HG03354 (cell line): ENCODE results near the gene TUBB.

ENCODE experiments used
- ATAC-seq: cut with Tn5 transposase; IDR thresholded peaks from one replicate; pipeline ENCODE4 v1.9.1; 2021; ENCODE audit warnings: mild to moderate bottlenecking; ENCODE audit not compliant: unreplicated experiment, poor library complexity, severe bottlenecking

TUBB gene

DNA sequence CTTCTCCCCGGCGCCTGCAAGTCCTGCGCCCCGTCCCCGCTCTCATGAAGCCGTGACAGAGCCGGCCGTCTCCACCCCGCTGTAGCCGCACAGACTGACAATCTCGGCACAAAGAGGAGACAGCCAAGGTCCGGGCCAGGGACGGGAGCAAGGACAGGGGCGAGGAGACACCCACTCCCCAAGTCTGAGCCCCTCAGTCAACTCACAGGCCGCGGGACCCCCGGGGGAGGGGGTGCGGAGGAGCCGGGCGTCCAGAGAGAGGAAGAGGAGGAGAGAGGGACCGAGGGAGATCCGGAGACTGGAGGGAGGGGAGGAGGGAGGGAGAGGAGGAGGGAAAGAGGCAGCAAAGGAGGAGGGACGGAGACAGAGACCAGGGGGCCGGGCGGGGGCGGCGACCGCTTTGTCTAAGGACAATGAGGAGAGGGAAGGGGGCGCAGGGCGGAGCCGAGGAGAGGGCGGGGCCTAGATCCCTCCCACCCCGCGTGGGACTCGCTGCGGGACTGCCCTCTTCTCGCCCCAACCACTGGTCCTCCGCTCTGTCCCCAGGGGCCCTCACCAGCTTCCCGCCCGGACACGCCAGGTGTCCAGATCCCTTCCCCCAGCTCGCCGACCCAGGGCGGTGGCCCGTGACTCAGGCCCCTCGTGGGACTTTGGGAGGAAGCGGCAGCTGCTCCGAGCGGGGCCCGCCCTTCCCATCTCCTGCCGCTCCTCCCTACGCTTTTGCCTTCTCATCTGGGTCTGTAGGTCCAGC is 33.1 kb upstream of the TUBB start:
- ATAC-seq: peak; percentile 51

- ATAC-seq: no peak
Measured at GRCh38 chr6:30687659-30688431, 32.3 kb upstream of the TUBB start.

DNA sequence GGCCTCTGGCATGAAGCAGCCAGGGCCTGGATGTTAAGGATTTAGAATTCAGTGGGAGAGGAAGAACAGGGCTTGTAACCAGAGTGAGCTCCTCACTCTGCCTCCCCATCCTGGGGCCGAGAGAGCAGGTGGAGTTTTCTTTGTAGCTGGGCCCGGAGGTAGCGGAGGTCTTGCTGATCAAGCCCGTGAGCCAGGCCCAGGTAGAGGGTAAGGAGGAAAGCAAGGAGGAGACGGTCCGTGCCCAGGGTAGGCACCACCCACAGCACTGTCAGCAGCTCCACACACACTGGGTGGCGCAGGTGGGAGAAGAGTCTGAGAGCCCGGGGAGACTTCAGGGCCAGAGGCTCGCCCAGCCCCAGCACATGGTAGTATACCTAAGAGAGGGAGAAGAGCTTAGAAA is 31.6 kb upstream of the TUBB start:
- no peak for ATAC-seq

DNA sequence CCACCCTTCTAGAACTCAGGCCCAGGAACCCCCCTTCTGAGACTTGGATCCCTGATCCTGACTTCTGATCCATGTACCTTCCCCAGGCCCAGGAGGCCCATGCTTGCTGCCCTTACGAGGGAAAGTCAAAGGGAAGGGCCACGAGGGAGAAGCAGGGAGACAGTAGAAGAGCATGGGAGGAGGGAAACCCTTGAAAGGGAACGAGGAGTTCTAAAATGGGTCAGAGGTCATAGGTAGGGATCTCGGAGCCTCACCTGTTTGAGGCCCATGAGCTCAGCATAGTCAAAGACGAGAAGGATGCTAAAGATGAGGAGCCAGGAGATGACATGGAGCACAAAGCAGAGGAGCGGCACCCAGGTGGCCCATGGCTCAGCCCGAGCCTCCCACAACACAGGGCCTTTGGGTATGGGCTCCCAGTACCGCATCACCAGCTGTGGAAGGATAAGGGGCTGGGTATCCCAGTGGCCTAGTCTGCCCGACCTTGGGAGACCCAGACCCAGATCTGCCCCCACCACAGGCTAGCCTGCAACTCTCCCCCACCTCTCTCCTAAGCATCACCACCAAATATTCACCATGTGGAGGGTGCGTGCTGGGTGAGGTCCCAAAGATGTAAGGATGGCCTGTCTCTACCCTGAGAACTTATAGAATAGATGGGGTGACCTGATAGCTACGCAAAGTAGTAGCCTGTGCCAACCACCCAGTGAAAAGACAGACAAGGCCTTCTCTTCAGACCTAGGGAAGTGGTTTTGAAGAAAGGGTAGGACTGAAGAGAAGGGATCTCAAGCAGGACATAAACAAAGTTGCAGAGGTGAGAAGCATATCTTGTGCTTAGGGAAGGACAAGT is 30.9 kb upstream of the TUBB start:
- no peak for ATAC-seq

- no peak for ATAC-seq
Measured at GRCh38 chr6:30689985-30690384, 30.2 kb upstream of the TUBB start.

DNA sequence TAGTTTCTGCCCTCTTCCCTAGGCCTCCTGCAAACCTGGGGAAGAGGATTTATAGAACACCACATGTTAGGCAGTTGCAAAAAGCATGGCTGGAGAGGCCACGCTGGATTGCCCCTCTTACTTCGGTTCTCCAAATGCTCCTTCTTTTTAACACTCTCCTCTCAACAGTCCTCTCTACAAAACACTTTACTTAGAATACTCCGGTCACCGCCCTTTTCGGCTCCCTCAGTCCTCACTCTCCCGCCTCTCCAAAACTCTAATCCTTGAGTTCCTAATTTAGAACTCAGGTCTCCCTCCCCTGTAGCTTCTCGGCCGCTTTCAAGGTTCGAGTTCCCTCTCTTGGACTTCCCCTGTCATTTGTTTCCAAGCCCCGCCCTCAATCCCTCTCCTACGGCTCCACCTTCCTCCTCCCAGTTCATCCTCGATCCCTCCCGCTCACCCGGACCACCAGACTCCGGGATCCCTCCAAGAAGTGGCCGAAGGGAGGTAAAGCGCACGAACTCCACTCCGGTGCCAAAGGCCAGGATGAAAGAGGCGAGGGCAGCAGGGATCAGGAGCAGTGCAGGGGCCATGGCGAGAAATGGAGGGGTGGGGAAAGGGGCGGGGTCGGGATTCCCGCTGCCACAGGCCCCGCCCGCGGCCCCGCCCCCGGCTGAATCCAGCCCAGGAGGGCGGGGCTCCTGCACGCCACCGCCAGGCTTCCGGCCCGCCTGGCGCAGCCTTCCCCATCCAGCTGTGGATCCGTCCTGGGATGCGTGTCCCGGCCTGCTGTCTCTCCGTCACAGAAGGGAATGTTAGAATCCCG is 29.5 kb upstream of the TUBB start, which contains the start of gene NRM:
TSS of gene NRM (minus strand) at position 582 of the 805 bp plus-strand sequence. CDS start at position 572, 10 bp downstream.
- peak; percentile 24 for ATAC-seq

GRCh38 chr6:30691208-30691847 is 28.8 kb upstream of the TUBB start:
- ATAC-seq: no peak

GRCh38 chr6:30696432-30696831 is 23.7 kb upstream of the TUBB start:
- ATAC-seq: no peak

GRCh38 chr6:30700340-30700739 is 19.8 kb upstream of the TUBB start:
- no peak for ATAC-seq

GRCh38 chr6:30703011-30703410 is 17.1 kb upstream of the TUBB start:
- no peak for ATAC-seq

- no peak for ATAC-seq
Measured at GRCh38 chr6:30703821-30704220, 16.3 kb upstream of the TUBB start.

DNA sequence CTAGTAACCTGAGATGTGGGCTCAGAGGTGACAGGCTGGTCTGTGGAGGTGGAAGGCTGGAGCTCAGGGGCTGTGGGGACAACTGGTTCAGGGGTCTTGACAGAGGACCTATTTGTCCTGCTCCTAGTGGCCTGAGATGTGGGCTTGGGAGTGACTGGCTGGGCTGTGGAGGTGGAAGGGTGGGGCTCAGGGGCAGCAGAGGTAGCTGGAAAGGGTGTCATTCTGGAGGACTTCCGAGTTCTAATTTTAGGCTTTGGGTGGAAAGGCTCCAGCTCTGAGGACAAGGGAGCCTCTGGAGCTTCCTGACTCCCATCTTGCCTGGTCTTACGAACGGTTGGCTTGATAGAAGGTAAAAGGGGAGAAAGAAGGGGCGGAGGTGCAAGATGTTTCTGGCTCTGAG is 14.5 kb upstream of the TUBB start:
- ATAC-seq: no peak

DNA sequence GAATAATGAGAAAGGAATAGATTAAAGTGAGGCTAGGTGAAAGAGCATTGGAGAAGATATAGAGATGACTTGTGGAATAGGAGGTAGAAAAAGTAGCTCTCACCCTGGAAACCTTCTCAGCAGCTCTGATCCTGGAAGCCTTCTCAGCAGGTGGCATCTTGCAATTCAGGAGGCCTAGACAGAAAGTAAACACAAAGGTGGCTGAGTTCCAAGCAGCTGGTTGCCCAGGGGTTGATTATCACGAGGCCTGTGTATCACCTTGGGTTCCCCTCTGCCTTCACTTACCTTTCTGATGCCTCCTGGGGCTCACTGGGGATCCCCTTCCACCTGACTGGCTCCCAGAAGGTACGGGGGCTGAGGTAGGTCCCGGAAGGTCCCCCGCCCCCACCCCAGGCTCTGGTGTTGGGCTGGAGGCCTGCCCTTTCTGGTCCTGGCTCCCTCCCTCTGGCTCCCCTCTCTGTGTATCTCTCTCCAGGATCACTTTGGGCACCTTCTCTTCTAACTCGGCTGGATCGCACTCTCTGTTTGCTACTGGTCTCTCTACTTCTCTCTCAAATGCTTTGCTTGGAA is 12.8 kb upstream of the TUBB start:
- no peak for ATAC-seq

DNA sequence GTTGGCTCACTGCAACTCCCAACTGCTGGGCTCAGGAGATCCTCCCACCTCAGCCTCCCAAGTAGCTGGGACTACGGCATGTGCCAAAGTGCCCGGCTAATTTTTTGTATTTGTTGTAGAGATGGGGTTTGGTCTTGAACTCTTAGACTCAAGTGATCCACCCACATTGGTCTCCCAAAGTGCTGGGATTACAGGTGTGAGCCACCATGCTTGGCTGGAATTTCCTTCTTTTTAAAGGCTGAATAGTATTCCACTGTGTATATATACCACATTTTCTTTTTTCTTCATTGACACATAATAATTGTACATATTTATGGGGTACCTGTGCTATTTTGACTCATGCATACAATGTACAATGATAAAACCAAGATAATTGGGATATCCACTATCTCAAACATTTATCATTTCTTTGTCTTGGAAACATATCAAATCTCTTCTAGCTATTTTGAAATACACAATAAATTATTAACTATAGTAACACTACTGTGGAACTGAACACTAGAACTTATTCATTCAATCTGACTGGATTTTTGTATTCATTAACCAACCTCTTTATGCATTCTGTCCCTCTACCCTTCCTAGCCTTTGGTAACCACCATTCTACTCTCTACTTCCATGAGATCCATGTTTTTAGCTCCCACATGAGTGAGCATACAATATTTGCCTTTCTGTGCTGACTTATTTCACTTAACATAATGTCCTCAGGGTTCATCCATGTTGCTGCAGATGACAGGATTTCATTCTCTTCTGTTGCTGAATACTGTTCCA is 10.9 kb upstream of the TUBB start:
- ATAC-seq: no peak

DNA sequence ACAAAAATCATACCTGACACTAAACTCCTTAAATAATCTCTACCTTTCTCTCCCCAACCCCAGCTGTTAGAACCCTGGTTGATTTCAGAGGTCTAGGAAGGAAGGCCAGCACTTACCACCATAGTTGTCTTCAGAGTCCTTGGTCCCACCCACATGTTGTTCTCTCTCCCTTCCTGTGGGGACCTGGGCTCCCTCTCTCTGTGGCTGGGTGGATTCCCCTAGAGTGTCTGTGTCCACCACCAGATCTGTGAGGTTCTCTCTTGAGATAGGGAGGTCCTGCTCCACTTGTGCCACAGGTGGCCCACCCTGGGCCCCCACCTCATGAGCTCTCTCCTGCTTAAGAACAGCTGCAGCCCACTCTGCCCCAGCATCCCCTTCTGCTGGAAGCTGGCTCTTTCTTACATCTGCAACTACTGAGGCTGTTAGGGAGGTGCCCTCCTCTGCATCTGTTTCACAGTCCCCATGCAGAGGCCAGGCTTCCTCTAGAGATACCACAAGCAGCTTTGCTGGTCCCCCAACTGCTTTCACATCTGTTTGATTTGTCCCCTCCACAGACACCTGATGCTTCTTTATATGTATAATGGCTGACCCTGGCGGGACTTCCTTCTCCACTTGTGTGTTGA is 8.3 kb upstream of the TUBB start:
- no peak for ATAC-seq

DNA sequence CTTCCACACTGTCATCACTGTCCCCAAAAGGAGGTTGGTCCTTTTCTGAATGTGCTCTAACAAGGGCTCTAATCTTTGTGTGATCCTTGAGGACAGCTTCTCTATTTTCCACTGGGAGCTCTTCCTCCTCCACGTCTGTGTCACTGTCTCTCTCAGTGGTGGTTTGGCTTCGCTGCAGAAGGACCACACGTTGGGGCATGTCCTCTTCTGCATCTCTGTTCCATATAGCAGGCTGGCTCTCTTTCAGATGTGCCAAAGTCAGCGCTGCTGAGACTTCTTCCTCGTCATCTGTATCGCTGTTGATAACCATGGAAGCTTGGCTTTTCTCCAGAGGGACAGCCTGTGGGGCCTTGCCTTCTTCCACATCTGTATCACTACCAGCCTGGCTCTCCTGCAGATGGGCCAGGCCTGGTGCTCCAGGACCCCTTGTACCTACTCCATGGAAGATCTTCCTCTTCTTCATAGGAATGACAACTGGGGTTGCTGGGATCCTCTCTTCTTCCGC is 7.7 kb upstream of the TUBB start:
- no peak for ATAC-seq

- ATAC-seq: no peak
Measured at GRCh38 chr6:30714263-30714662, 5.9 kb upstream of the TUBB start.

DNA sequence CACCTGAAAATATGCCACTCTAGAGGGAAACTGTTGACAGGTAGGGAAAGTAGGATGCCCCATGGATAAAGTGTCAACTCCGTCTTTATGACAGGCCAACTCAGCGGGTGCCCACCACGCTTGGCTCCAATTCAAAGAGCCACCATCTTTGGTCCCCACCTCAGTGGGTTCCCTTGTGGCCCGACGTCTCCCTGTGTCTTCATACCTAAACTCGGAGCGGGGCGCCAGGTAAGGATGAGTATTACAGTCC is 3.3 kb upstream of the TUBB start:
- ATAC-seq: no peak
